ENCODE measurements around the gene LARP1. TPM values are rescaled to one million over a fixed set of nuclear protein-coding genes. Genes with fewer than 3 reads are reported as not detected.

LARP1 gene
- total and polyA plus RNA-seq, 9 of the 15 experiments (the other 6 are each of a cell fraction or from before 2014, with no cell fraction given) = 22.6 to 300 (median 92.0) TPM

GRCh38 chr5:154834053-154834452, 78.9 kb downstream of the LARP1 start:
- Histone ChIP-seq H4K20me1 (replicated peaks; ENCODE audit: control insufficient read depth, insufficient read depth, low read length) (no peaks in the 10 kb centered on the region), H3K27me3 (ENCODE audit: control insufficient read depth in 2 of 2, insufficient read depth in 2 of 2, low read length in 2 of 2) (no peaks in the 10 kb centered on the region), H3K9ac (ENCODE audit: insufficient read depth in 1 of 2, low read depth in 2 of 2, low read length in 2 of 2) (peak overlapping the region in 1 of 2 experiments; percentile 67; a peak in 2 of 4 replicates), H3K9me3 (replicated peaks; ENCODE audit: control insufficient read depth, insufficient read depth, low read depth, low read length) (no peaks in the 10 kb centered on the region), H3K4me3 (peak overlapping the region; percentile 30; the same call in 1 of the 2 replicates), H3K36me3 (ENCODE audit: control insufficient read depth, insufficient read depth, low read length) (peaks cover 33% of the 10 kb centered on the region), H2AFZ (ENCODE audit: low read depth, low read length) (no peak overlapping the region), H3K4me2 (ENCODE audit: insufficient read depth, low read length) (peak overlapping the region; percentile 77), H3K79me2 (ENCODE audit: control insufficient read depth, insufficient read depth, low read length) (peaks cover 33% of the 10 kb centered on the region), H3K9me1 (ENCODE audit: control insufficient read depth, insufficient read depth, low read length) (no peaks in the 10 kb centered on the region), H3K4me1 (replicated peaks in 1 of 2; ENCODE audit: control insufficient read depth in 2 of 2, insufficient read depth in 2 of 2, low read length in 2 of 2) (peaks cover 24 to 26% of the 10 kb centered on the region in 2 experiments), H3K27ac (ENCODE audit: extremely low read depth, low read depth, low read length) (peak overlapping the region; percentile 73)
- in situ Hi-C loops (cut with MboI) (no loop called here), intact Hi-C loops (cut with micrococcal nuclease) (loop anchor here (2.0 kb wide), 1 partner anchor 15 kb away; no protein-coding TSS in a partner anchor)
- CTCF ChIA-PET (ENCODE audit: low intra/inter-chr PET ratio) = no interaction called here
- TF ChIP-seq, protein P1, sequence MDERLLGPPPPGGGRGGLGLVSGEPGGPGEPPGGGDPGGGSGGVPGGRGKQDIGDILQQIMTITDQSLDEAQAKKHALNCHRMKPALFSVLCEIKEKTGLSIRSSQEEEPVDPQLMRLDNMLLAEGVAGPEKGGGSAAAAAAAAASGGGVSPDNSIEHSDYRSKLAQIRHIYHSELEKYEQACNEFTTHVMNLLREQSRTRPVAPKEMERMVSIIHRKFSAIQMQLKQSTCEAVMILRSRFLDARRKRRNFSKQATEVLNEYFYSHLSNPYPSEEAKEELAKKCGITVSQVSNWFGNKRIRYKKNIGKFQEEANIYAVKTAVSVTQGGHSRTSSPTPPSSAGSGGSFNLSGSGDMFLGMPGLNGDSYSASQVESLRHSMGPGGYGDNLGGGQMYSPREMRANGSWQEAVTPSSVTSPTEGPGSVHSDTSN (CRISPR knock-in tag; IDR thresholded peaks at IDR 0.05; ENCODE audit: low read depth) = no peak
- TF ChIP-seq, protein P1 (tag; conservative IDR thresholded peaks at IDR 0.05; ENCODE audit: low read depth) = 0 out of 2 replicates have a peak, but pooled peaks have one; percentile 10
- TF ChIP-seq, protein P2, sequence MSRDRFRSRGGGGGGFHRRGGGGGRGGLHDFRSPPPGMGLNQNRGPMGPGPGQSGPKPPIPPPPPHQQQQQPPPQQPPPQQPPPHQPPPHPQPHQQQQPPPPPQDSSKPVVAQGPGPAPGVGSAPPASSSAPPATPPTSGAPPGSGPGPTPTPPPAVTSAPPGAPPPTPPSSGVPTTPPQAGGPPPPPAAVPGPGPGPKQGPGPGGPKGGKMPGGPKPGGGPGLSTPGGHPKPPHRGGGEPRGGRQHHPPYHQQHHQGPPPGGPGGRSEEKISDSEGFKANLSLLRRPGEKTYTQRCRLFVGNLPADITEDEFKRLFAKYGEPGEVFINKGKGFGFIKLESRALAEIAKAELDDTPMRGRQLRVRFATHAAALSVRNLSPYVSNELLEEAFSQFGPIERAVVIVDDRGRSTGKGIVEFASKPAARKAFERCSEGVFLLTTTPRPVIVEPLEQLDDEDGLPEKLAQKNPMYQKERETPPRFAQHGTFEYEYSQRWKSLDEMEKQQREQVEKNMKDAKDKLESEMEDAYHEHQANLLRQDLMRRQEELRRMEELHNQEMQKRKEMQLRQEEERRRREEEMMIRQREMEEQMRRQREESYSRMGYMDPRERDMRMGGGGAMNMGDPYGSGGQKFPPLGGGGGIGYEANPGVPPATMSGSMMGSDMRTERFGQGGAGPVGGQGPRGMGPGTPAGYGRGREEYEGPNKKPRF (IDR thresholded peaks at IDR 0.05; ENCODE audit: low read depth, low read length) = no peak
- no TSS peak for BruUV-seq (replicated peaks)
- POLR2A ChIA-PET = interaction anchor here (0.7 to 2.0 kb wide), 6 partner anchors 9 to 447 kb away, joined by 3 to 9 read pairs (median 6); no protein-coding TSS in a partner anchor
- FAIRE-seq = no peak
- ATAC-seq = no peak
- DNase-seq (ENCODE audit: extremely low read depth in 1 of 4, low spot score in 3 of 4) = no peak
- 43% methylated on average over 1 of the region's 1 CpG for WGBS (ENCODE audit: insufficient coverage, low coverage, missing lambda C conversion rate)
